H1 (cell line): Measurements from ENCODE around the gene OLFM2. TPM values are rescaled to one million over a fixed set of nuclear protein-coding genes. Genes with fewer than 3 reads are reported as not detected.

Source experiments
- CTCF ChIA-PET: fragments of 300-600 bp; sonication (Branson Sonifier 250); formaldehyde crosslinking; loops from one replicate; lab custom pipeline; 2021; ENCODE audit not compliant: partially characterized antibody; lab: Charles Lee
- POLR2A ChIA-PET: fragments of 300-600 bp; sonication (Branson Sonifier 250); formaldehyde crosslinking; loops from one replicate; lab custom pipeline; 2021; ENCODE audit warnings: inconsistent platforms; ENCODE audit not compliant: partially characterized antibody; lab: Charles Lee
- DNase-seq, 2 experiments: peaks; one replicate each; pipeline versions ENCODE4 v3.0.0 to v3.0.0-alpha.2; 2010 to 2022; ENCODE audit warnings: low spot score in 2 of 2, low read depth in 1 of 2, mixed read lengths in 1 of 2
- FAIRE-seq: peaks from 2 replicates; lab custom pipeline; 2011; peaks lifted over from hg19 to GRCh38; lab: Jason Lieb, UNC
- H2AFZ ChIP-seq: 2 replicates; pipeline ENCODE4 v1.8.1; 2012; ENCODE audit warnings: low read length, inconsistent platforms
- H2AK5ac ChIP-seq: 2 replicates; pipeline ENCODE4 v1.6.1; 2013; ENCODE audit warnings: low read depth, low read length
- H2BK120ac ChIP-seq: replicated peaks from 2 replicates; pipeline ENCODE3; 2013; ENCODE audit warnings: low read depth, low read length, inconsistent platforms
- H2BK12ac ChIP-seq: 2 replicates; pipeline ENCODE4 v1.6.1; 2013; ENCODE audit warnings: low read depth, low read length
- H2BK15ac ChIP-seq: 2 replicates; pipeline ENCODE4 v1.6.1; 2013; ENCODE audit warnings: low read length
- H2BK20ac ChIP-seq: 2 replicates; pipeline ENCODE4 v1.6.1; 2013; ENCODE audit warnings: low read length
- H2BK5ac ChIP-seq: 2 replicates; pipeline ENCODE4 v1.6.1; 2013; ENCODE audit warnings: low read depth, low read length
- H3K14ac ChIP-seq: 2 replicates; pipeline ENCODE4 v1.6.1; 2013; ENCODE audit warnings: inconsistent platforms; ENCODE audit not compliant: insufficient read length
- H3K18ac ChIP-seq: 2 replicates; pipeline ENCODE4 v1.6.1; 2013; ENCODE audit warnings: low read length; ENCODE audit errors: extremely low read depth
- H3K23ac ChIP-seq: 2 replicates; pipeline ENCODE4 v1.6.1; 2013; ENCODE audit warnings: inconsistent platforms; ENCODE audit not compliant: insufficient read length
- H3K23me2 ChIP-seq: 2 replicates; pipeline ENCODE4 v1.6.1; 2013; ENCODE audit warnings: low read depth, low read length
- H3K27ac ChIP-seq: 2 replicates; pipeline ENCODE4 v1.6.1; 2011; ENCODE audit warnings: low read depth, low read length, inconsistent platforms
- H3K27me3 ChIP-seq, 4 experiments: replicated peaks in 1 of 4; 1 replicate in 1 of 4; 2 replicates in 3 of 4; pipeline versions ENCODE4 v1.6.1 to v1.8.1; 2011 to 2013; ENCODE audit warnings: low read length in 3 of 4, mild to moderate bottlenecking in 3 of 4, inconsistent platforms in 2 of 4, mixed read lengths in 2 of 4, moderate library complexity in 1 of 4; ENCODE audit not compliant: control insufficient read depth in 3 of 4, insufficient read depth in 3 of 4; ENCODE audit errors: extremely low read depth in 1 of 4
- H3K36me3 ChIP-seq, 4 experiments: 2 replicates each; pipeline versions ENCODE4 v1.6.1 to v1.8.1; 2011 to 2013; ENCODE audit warnings: mild to moderate bottlenecking in 4 of 4, low read length in 3 of 4, moderate library complexity in 2 of 4, control low read depth in 1 of 4, inconsistent platforms in 1 of 4; ENCODE audit not compliant: insufficient read depth in 4 of 4, control insufficient read depth in 2 of 4
- H3K4ac ChIP-seq: replicated peaks from 2 replicates; pipeline ENCODE3; 2013; ENCODE audit warnings: low read length, low read depth, mixed read lengths, inconsistent platforms; ENCODE audit not compliant: insufficient read length
- H3K4me1 ChIP-seq, 4 experiments: replicated peaks in 1 of 4; 1 replicate in 1 of 4; 2 replicates in 3 of 4; pipeline versions ENCODE4 v1.6.1 to v1.8.1; 2011 to 2013; ENCODE audit warnings: low read length in 3 of 4, inconsistent platforms in 2 of 4, mixed read lengths in 1 of 4; ENCODE audit not compliant: insufficient read depth in 4 of 4, control insufficient read depth in 3 of 4
- H3K4me2 ChIP-seq, 2 experiments: 2 replicates each; pipeline versions ENCODE4 v1.6.1 to v1.8.1; 2011 to 2013; ENCODE audit warnings: low read depth in 2 of 2, low read length in 2 of 2, control low read depth in 1 of 2, inconsistent platforms in 1 of 2, mild to moderate bottlenecking in 1 of 2; ENCODE audit not compliant: insufficient read depth in 1 of 2
- H3K4me3 ChIP-seq, 4 experiments: fragments of 200-600, 300-600 bp in 1 of 4; sonication (generic), shearing (Covaris generic), sonication (Bioruptor Twin) in 1 of 4; 2 replicates each; pipeline versions ENCODE4 v1.5.1 to v1.8.1; 2011 to 2016; ENCODE audit warnings: low read length in 4 of 4, low read depth in 3 of 4, control low read depth in 2 of 4, inconsistent platforms in 2 of 4, mild to moderate bottlenecking in 2 of 4, mixed read lengths in 1 of 4, moderate library complexity in 1 of 4; ENCODE audit not compliant: insufficient read depth in 2 of 4; ENCODE audit errors: extremely low read depth in 1 of 4
- H3K56ac ChIP-seq: replicated peaks from 2 replicates; pipeline ENCODE3; 2013; ENCODE audit warnings: low read depth, mild to moderate bottlenecking, mixed read lengths, low read length, inconsistent platforms; ENCODE audit not compliant: insufficient read length
- H3K79me1 ChIP-seq: 2 replicates; pipeline ENCODE4 v1.6.1; 2013; ENCODE audit warnings: low read depth, low read length, control low read depth
- H3K79me2 ChIP-seq, 2 experiments: 2 replicates each; pipeline versions ENCODE4 v1.6.1 to v1.8.1; 2012 to 2013; ENCODE audit warnings: low read length in 2 of 2, mild to moderate bottlenecking in 2 of 2, inconsistent platforms in 1 of 2; ENCODE audit not compliant: insufficient read depth in 2 of 2, control insufficient read depth in 1 of 2
- H3K9ac ChIP-seq, 4 experiments: replicated peaks in 1 of 4; 1 replicate in 1 of 4; 2 replicates in 3 of 4; pipeline versions ENCODE4 v1.6.1 to v1.8.1; 2011 to 2013; ENCODE audit warnings: low read depth in 3 of 4, low read length in 3 of 4, control low read depth in 2 of 4, mild to moderate bottlenecking in 2 of 4, moderate library complexity in 2 of 4, inconsistent platforms in 1 of 4; ENCODE audit errors: extremely low read depth in 1 of 4
- H3K9me3 ChIP-seq, 2 experiments: 2 replicates each; pipeline versions ENCODE4 v1.6.1 to v1.8.1; 2012 to 2013; ENCODE audit warnings: mild to moderate bottlenecking in 2 of 2, moderate library complexity in 2 of 2, control low read depth in 1 of 2, inconsistent platforms in 1 of 2, low read depth in 1 of 2, low read length in 1 of 2, mixed read lengths in 1 of 2; ENCODE audit not compliant: insufficient read depth in 2 of 2
- H4K20me1 ChIP-seq, 2 experiments: replicated peaks in 1 of 2; 2 replicates each; pipeline versions ENCODE3 to v1.8.1; 2011 to 2013; ENCODE audit warnings: inconsistent platforms in 2 of 2, low read length in 2 of 2, mild to moderate bottlenecking in 1 of 2; ENCODE audit not compliant: insufficient read depth in 2 of 2, control insufficient read depth in 1 of 2
- H4K5ac ChIP-seq: 2 replicates; pipeline ENCODE4 v1.6.1; 2013; ENCODE audit warnings: low read length, low read depth, mixed read lengths, inconsistent platforms; ENCODE audit not compliant: insufficient read length
- H4K8ac ChIP-seq: 2 replicates; pipeline ENCODE4 v1.8.0; 2013; ENCODE audit warnings: mild to moderate bottlenecking, moderate library complexity, low read length, inconsistent platforms; ENCODE audit not compliant: insufficient read depth; ENCODE audit errors: extremely low read depth
- H4K91ac ChIP-seq: replicated peaks from 2 replicates; pipeline ENCODE3; 2013; ENCODE audit warnings: low read length, mixed read lengths, inconsistent platforms; ENCODE audit not compliant: insufficient read length
- ASH2L ChIP-seq: fragments of 200-600, 300-600 bp; sonication (generic); IDR thresholded peaks from one replicate; pipeline ENCODE4 v1.7.1; 2017; ENCODE audit warnings: low read length
- CEBPB ChIP-seq: IDR thresholded peaks from 2 replicates; pipeline ENCODE4 v1.6.1; 2012; ENCODE audit warnings: low read depth, low read length
- HDAC2 ChIP-seq, 2 experiments: fragments of 300-600 bp in 1 of 2; sonication (generic) in 1 of 2; IDR thresholded peaks; 2 replicates each; pipeline ENCODE4 v1.6.1; 2011 to 2012; ENCODE audit warnings: low read depth in 2 of 2, low read length in 2 of 2, mild to moderate bottlenecking in 2 of 2, moderate library complexity in 2 of 2, borderline replicate concordance in 1 of 2, inconsistent platforms in 1 of 2
- WGBS, 2 experiments: shearing (Covaris generic) in 1 of 2; methylation state at CpG; one replicate each; pipeline versions ENCODE4 v1.1.6 to v1.1.7; 2013 to 2015; ENCODE audit warnings: low lambda C conversion rate in 2 of 2, mixed read lengths in 2 of 2, inconsistent platforms in 1 of 2, low coverage in 1 of 2, missing lambda C conversion rate in 1 of 2; ENCODE audit not compliant: insufficient replicate concordance in 2 of 2, insufficient coverage in 1 of 2, insufficient read length in 1 of 2; ENCODE audit errors: extremely low coverage in 1 of 2, missing lambda C conversion rate in 1 of 2; 5-methylcytosine and 5-hydroxymethylcytosine counted together
- polyA plus RNA-seq, 7 experiments: library from polyadenylated mRNA; depleted of rRNA in 3 of 7; stranded (reverse) in 5 of 7; unstranded in 2 of 7; fragments of >200 nt in 5 of 7; fragments of 200-250 nt in 2 of 7; gene quantifications; 1 replicate in 5 of 7; 2 replicates in 1 of 7; 4 replicates in 1 of 7; pipeline versions ENCODE4 v1.2.1 to v1.2.3, GENCODE V29; 2011 to 2013; ENCODE audit warnings: missing spikeins in 2 of 7, mixed read lengths in 2 of 7
- total RNA-seq: library from RNA; stranded (reverse); fragmentation: NEBNext Ultra II Directional; extraction: Animal tissue kit (Norgen Biotek cat#: 25700); gene quantifications from 2 replicates; pipeline ENCODE4 v1.2.1, GENCODE V29; 2021

The OLFM2 gene
- total and polyA plus RNA-seq, 2 of the 8 experiments (the other 6 are each of a cell fraction or from before 2014, with no cell fraction given) = 68.2 to 151 TPM

GRCh38 chr19:9834307-9834725, 102.0 kb downstream of the OLFM2 start:
- Histone ChIP-seq H3K36me3 (peaks cover 4 to 18% (median 11%) of the 10 kb centered on the region in 4 experiments; a peak in 7 of 8 replicates), H4K5ac (no peak overlapping the region), H3K4me2 (peak overlapping the region; percentile 5 to 41; a peak in 2 of 4 replicates), H2BK20ac (no peak overlapping the region), H3K14ac (no peak overlapping the region), H2AK5ac (no peak overlapping the region), H4K91ac (no peak overlapping the region), H2BK5ac (no peak overlapping the region), H4K8ac (no peak overlapping the region; the same call in 1 of the 2 replicates), H2BK120ac (no peak overlapping the region), H2AFZ (no peak overlapping the region), H3K56ac (peak overlapping the region; percentile 1), H3K79me1 (peaks cover 14% of the 10 kb centered on the region), H3K18ac (no peak overlapping the region), H3K4me1 (peaks cover 0 to 4% (median 1%) of the 10 kb centered on the region in 4 experiments; a peak in 3 of 7 replicates), H3K27ac (no peak overlapping the region), H3K79me2 (peaks cover 5 to 27% of the 10 kb centered on the region in 2 experiments), H3K9ac (no peak overlapping the region), H3K23ac (no peak overlapping the region), H3K4ac (no peak overlapping the region), H2BK15ac (no peak overlapping the region), H3K9me3 (no peaks in the 10 kb centered on the region), H2BK12ac (no peak overlapping the region), H4K20me1 (peaks cover 6 to 16% of the 10 kb centered on the region in 2 experiments), H3K4me3 (peak overlapping the region in 2 of 4 experiments; percentile 24 to 49; a peak in 3 of 8 replicates), H3K23me2 (peaks cover 6% of the 10 kb centered on the region; the same call in 1 of the 2 replicates), H3K27me3 (no peaks in the 10 kb centered on the region)
- CTCF ChIA-PET = interaction anchor here (0.7 to 1.4 kb wide), 3 partner anchors 11 to 33 kb away, joined by 3 to 5 read pairs (median 4); no protein-coding TSS in a partner anchor
- POLR2A ChIA-PET = interaction anchor here (1.3 to 2.1 kb wide), 2 partner anchors 9 to 186 kb away, joined by 3 to 6 read pairs; no protein-coding TSS in a partner anchor
- DNase-seq (no peak), FAIRE-seq (no peak)
- no peak for TF ChIP-seq CEBPB
- TF ChIP-seq ASH2L = no peak
- 0 out of 4 replicates have a peak, but pooled peaks of 1 of the 2 experiments have one; percentile 25 for TF ChIP-seq HDAC2 (IDR thresholded peaks at IDR 0.05; ENCODE audit: borderline replicate concordance in 1 of 2, low read depth in 2 of 2, low read length in 2 of 2)
- 76% methylated on average over 6 of the region's 6 CpGs; no CpG with 5 or more reads in 1 of the 2 experiments for WGBS, 2 experiments
